Endometrial microvascular endothelial cells (primary cell): ENCODE measurements around the gene RBFOX2. TPM values are rescaled to one million over a fixed set of nuclear protein-coding genes. Genes with fewer than 3 reads are reported as not detected.

Source experiments
- in situ Hi-C: cut with HindIII; loops from 2 replicates; pipeline ENCODE4 v1.10.0; 2017; ENCODE audit warnings: low sequenced_read_pairs, low pct_unique_long_range_greater_than_20kb; ENCODE audit errors: inconsistent ontology term
- total RNA-seq: library from RNA; depleted of rRNA; stranded (reverse); fragments of >200 nt; gene quantifications from one replicate; pipeline ENCODE4 v1.2.3, GENCODE V29; 2015; ENCODE audit errors: inconsistent ontology term

Gene RBFOX2
- total RNA-seq, 1 donor from 2014 or later = 80.5 TPM

DNA sequence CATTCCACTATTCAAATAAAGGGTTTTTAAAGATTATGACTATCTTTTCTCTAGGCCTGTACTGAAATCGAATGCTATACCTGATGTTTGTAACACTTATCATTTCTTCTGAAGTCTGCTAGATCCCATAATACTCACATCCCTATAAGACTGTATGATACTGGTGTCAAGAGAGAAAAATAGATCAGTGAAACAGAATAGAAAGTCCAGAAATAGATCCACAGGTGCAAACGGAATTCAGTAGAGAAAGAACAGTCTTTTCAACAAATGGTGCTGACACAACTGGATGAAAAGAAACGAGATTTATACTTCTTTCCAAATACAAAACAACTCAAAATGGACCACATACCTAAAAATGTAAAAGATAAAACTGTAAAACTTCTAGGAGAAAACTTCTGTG, 167.8 kb downstream of the RBFOX2 start:
- in situ Hi-C loops = no loop called here

DNA sequence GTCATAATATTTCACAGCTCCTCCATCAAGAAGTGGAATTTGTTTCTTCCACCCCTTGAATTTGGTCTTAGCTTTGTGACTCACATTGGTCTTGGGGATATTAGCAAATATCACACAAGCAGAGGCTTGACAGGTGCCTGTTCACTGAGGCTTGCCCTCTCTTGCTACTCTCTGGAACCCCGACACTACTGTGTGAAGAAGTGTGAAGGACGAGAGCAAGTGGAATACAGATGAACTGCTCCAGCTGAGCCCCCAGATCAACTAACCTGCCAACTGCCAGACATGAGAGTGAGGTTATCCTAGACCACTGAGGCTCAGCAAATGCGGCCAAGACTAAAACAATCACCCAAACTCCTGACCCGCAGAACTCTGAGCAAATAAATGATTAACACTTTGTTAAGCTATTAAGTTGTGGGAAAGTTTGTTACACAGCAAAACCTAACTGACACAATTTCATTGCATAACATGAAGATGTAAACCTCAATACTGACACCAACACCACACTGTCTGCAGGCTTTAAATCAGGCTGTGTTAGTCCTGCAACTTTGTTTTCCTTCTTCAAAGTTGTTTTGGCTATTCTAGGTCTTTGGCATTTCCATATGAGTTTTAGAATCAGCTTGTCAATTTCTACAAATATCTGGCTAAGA, 168.4 kb downstream of the RBFOX2 start:
- in situ Hi-C loops = no loop called here

DNA sequence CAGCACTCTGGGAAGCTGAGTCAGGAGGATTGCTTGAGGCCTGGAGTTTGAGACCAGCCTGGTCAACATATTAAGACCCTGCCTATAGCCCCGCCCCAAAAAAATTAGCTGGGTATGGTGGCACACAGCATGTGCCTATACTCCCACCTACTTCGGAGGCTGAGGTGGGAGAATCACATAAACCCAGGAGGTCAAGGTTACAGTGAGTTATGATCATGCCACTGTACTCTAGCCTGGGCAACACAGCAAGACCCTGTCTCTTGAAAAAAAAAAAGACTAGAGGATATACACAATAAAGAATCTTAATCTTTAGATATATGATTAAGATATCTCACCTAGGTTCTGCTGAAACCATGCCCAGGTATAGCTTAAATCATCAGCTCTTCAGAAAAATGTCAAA, 174.3 kb downstream of the RBFOX2 start:
- in situ Hi-C loops = no loop called here

DNA sequence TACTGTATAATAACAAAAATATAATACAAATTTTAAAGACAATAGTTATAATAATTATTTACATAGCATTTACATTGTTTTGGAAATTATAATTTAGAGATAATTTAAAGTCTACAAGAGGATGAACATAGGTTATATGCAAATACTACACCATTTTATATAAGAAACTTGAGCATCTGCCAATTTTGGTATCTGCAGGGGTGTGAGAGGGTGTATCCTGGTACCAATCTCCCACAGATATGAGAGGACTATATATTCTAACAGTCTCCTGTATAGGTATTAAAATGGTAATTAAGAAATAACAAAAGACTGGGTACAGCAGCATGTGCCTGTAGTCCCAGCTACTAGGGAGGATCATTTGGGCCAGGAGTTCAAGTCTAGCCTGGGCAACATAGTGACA, 176.5 kb downstream of the RBFOX2 start:
- in situ Hi-C loops = no loop called here

DNA sequence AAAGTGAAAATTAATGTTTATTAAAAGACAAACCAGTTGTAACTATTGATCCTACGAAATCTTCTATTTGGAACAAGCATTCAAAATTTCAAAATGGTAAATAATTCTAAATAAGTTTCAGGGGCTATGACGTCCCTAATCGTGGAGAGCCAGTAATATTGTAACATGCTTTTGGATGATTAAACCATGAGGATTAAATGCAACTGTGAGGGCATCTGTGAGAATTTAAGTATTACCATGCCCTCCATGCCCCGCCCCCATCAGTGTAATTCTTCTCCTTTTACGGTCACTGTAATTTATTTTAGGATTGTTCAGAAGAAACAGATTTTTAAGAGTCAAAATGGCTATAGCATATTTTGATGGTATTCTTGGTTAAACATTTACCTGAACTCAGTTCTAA, 177.8 kb downstream of the RBFOX2 start:
- in situ Hi-C loops = no loop called here

DNA sequence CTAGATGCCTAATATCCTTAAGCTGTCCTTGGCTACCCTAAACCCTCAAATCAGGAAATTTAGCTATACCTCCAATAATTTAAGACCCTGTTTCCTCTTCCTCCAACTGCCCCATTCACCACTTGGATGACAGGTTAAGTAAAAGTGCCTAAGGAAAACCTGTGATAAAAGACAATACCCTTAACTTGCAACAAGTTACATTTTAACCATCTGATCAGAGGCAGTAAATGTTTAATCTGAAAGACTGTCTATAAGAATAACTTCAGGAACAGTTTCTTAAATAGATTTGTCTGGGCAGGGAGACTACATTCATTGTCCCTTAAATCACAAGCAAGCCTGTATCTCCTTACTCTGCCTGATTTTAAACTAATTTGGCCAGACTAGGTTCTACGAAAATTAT, 181.8 kb downstream of the RBFOX2 start:
- in situ Hi-C loops = no loop called here

DNA sequence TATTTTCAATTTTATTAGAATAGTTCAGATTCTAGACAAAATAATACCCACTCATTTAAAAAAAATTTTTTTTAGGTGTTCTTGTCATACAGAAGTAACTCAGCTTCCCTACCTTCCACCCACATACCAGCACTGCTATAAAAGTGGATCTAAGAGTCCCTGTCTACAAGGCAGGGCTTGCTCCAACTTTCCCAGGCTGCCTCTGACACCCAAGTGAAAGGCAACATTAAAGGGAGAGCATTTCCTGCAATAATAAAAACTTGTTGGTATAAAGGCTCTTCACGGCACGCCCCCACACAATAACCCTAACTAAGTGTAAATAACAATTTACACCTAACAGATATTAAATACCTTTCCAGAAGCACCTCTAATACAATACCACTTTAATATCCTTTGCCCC, 183.7 kb downstream of the RBFOX2 start:
- in situ Hi-C loops = no loop called here

DNA sequence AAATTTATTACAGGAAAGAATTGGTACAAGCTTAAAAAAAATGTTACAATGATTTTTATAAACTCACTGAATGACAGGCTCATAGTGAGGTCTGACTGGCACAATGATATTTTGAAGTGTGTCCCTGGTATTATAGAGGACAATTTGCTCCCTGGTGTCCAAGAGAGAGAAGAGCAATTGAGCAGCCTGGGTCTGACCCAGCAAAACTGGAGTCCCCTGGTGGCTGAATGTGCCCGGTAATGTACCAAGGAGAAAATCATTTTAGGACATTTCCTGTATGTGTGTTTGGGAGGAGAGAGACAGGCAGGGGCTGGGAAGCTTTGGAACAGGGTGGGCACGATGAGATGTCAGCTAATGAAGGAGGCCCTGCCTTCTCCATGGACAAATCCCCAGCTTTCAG, 185.7 kb downstream of the RBFOX2 start:
- in situ Hi-C loops = no loop called here

DNA sequence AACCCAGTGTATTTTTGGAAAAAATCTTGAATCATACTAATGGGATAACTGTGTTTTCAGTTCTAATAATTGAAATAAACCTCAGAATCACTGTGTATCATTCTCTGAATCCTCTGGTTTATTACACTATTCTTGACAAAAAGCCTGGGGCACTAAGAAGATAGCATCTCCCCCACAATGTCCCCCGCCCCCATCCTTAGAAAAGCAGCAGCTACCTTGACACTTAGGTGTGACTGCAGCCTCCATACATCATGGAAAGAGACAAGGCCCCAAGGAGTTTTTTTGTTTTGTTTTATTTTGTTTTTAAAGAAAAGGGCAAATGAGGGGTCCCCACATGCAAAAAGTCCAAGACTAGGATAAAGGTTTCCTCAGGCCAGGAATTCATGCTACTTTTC, 186.1 kb downstream of the RBFOX2 start:
- in situ Hi-C loops = no loop called here

DNA sequence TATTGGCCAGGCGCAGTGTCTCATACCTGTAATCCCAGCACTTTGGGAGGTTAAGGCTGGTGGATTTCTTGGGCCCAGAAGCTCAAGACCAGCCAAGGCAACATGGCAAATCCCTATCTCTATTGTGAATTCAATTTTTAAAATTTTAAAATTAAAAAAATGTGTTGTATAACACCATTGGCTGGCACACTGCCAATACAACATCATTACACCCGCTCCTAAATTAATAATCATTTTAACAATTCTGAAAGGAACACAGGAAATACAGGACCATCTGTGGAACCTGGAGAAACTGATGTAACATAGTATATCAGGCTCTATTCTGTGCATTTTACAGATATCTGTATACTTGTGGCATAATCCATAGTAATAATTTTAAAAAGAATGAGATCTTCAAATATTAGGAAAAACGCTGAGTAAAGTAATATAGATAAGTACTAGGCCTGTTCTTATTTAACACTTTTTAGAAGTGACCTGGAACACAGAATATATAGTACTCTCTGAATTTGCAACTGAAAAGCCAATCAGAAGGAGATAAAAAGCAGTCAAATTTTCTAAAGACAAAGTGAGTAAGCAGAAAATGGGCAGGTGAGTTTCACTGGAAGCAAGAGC, 186.6 kb downstream of the RBFOX2 start:
- in situ Hi-C loops = no loop called here

DNA sequence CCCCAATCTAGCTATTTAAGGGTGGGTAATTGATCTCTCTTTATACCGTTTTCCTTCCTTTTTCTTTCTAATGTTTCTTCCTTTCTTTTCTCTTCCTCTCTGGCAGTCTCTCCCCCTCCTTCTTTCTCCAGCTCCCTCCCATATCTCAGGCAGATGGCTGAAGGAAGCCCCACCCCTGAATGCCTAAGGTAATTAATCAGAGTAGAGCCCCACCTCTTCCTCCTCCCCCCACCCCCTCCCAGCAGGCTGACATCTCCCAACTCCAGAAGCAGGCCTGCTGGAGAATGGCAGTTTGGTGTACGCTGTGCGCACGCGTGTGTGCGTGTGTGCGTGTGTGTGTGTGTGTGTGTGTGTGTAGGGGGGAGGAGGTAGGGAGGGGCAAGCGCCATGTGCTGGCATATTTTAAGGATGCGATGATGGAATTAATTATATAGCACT, 188.3 kb downstream of the RBFOX2 start:
- in situ Hi-C loops = no loop called here

DNA sequence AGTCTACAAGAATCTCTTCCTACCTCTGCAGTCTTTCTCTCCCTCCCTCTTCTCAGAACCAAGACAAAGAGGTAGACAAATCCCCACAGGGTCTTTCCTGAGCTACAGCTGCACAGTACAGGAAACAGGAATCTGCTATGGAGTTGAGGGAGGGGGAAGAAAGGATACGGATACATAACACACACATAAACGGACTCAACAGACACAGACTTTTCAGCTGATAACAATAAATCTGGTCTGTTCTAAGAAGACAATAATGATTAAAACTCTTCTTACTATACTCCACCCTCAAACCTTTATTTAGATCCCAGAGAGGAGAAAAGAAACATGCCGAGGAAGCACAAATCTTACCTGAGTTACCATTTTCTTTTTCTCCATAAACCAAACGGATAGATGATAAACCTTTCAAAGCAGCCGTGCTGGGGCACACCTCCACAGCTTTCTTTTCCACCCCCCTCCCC, 188.8 kb downstream of the RBFOX2 start:
- in situ Hi-C loops = no loop called here

DNA sequence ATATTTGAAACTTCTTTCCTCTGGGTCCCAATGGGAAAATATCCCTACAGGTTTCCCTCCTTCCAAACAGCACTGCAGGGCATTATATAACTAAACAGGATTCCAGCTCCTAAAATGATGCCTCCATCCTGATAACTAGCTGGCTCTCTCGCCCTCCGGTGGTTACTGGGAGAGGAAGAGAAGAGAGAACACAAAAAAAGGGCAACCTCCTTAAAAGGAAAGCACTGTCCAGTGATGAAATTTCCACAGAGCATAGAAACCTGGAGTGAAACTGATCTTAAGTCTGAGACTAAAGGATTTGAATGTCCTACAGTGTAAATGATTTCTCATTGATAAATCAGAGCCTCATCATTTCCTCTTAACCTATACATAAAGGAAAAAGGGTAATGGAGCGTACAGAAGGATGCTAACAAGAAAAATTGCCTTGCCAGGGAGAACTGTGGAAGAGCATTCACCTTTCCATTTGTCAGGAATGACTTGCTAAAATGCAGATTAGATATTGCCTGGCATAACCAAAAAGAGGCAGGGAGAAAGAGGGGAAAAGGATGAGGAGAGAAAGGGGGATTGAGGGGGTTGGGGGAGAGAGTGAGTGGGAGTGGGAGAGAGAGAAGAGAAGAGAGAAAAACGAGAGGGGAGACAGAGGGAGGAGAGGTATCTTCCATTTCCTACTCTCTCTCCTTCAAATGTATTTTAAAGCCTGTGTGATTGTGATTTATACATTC, 189.6 kb downstream of the RBFOX2 start:
- in situ Hi-C loops = no loop called here

DNA sequence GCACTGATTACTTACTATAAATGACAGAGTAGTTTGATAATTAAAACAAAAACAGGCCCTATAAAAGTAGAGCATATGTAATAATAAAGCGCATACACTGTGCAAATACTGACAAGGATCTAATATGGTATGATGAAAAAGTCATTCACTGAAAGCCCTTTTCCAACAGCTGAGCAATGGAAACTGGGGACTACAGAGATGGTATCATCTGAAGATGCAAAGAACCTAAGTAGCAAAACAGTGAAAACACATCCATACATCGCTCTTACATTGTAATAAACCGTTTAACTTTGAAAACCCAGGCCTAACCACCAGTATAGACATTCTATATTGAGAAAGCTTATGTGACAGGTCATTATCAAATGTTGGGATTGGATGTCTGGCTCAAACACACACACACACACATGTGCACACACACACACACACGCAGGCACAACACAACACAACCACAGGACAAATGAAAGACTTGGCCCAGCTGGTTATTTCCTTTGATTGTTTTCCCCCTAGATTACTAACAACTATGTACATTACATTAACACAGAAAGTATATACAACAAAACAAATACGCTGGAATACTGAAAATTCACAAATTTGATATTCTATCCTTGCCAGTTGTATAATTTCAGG, 191.4 kb downstream of the RBFOX2 start:
- in situ Hi-C loops = no loop called here

DNA sequence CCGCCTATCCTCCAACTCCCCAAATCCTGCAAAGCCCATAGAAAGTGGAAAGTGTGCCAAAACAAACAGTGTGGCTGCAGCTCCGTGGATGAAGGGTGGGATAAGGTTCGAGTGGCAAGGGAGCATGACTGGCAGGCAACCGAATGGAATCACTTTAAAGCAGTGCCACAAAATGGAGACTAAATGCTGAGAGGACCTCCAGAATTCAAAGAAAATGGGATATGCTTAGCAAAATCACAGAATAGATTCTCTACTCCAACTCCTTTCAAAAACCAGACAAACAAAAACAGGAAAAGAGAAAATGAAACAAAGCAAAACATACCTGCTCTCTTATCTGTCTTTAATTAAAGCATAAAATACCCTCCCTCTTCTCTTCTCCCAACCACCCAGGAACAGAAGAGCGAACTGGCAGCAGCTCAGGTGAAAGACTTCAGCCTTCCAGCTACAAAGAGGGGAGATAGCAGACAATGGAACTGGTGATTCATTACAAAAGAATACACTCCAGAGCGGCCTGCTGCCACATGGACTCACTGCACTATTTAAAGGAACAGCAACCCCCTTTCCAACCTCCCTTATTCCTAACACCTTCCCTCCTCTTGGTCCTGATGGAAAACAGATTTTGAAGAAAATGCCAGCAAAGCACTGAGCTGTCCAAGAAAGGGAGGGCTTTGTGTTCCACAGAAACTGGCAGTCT, 192.5 kb downstream of the RBFOX2 start:
- in situ Hi-C loops = no loop called here

DNA sequence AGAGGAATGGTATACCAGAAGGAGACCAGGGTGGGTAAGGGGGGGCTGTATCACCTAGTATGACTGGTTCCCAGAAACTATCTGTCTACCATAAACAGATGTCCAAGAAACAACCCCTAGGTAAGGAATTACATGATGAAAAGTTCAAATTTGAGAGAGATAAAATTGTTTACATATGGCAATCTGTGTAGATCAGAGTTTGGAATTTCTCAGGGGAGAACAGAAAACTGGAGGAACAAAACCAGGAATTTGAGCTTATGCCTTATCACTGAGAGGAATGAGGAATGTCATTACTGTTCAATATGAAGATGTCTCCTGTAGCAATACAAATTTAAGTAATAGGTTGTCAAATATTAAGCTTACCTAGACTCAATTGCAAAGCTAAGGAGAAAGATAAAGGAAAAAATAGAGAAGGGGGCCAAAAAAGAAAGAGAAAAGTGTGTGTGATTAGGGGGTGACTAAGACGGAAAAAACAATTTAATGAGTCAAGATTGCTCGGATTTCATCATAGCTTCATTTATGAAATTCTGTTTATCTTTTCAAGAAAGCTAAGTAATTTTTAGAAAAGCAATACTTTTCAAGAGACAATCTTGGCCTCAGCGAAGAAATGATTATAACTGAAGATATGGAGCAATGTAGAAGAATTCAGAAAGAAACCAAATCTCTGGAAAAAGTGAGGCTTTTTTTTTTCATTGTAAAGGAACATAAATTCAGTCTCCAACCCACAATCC, 193.2 kb downstream of the RBFOX2 start:
- in situ Hi-C loops = no loop called here

DNA sequence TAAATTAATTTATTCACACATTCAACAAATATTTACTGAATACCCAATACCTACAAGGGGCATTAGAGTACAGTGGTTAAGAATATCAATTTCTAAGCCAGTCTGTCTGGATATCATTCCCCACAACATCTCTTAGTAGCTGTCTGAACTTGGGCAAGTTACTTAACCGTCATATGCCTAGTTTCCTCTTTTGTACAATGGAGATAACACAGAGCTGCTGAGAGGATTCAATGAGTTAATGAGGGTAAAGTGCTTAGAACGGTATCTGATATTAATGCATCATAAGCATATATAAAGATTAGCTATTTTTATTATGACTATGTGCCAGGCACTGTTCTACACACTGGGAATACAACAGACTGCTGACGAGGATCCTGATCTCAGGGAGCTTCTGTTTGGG, 194.6 kb downstream of the RBFOX2 start:
- in situ Hi-C loops = no loop called here

DNA sequence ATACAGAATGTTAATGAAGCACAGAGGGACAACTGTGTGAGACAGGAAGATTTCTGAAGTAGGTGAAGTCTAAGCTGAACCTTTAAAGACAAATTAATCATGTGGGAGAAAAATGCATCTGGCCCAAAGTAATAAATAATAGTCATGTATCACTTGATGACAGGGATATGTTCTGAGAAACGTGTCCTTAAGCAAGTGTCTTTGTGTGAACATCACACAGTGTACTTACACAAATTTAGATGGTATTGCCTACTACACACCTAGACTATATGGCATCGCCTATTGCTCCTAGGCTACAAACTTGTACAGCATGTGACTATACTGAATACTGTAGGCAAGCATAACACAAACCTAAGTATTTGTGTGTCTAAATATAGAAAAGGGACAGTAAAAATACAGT, 198.3 kb downstream of the RBFOX2 start:
- in situ Hi-C loops = no loop called here

DNA sequence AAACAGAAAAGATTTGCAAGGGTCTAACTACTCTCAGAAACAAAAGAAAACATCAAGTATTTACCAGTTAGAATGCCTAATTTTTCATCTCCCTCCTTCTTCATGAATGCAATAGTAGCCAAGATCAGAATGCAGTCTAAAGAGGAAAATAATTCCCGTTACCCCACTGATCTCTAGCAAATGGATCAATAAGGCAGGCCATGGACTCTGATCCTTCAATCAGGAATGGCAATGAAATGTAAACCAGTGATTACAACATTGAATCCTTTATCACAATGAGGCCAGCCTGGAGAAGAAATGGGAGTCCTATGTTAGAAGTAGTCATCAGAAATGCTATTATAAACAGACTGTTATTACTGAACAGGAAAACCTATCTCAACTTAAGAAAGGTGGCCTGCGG, 204.4 kb downstream of the RBFOX2 start:
- in situ Hi-C loops = no loop called here
